ENCODE measurements around the gene GALNS. TPM values are rescaled to one million over a fixed set of nuclear protein-coding genes. Genes with fewer than 3 reads are reported as not detected.

GALNS gene
- total and polyA plus RNA-seq, 2 of the 13 experiments (the other 11 are each of a cell fraction or from before 2014, with no cell fraction given) = 9.2 to 9.8 TPM

GRCh38 chr16:88793251-88793954 is 63.3 kb downstream of the GALNS start (continued):
- TF ChIP-seq ZNF687 (CRISPR knock-in tag; IDR thresholded peaks at IDR 0.05) (peak; percentile 76), POLR2AphosphoS5 (IDR thresholded peaks at IDR 0.05; ENCODE audit: low read depth, low read length) (0 out of 2 replicates have a peak, but pooled peaks have one; percentile 24), ZKSCAN8 (CRISPR knock-in tag; IDR thresholded peaks at IDR 0.05; ENCODE audit: borderline replicate concordance) (no peak), ZFX (CRISPR knock-in tag; IDR thresholded peaks at IDR 0.05; ENCODE audit: low read depth) (peak; percentile 32; the same call in 1 of the 2 replicates), ZFP82 (CRISPR knock-in tag; IDR thresholded peaks at IDR 0.05; ENCODE audit: borderline replicate concordance) (peak; percentile 78; the same call in 1 of the 2 replicates), ZMYM4 (CRISPR knock-in tag; IDR thresholded peaks at IDR 0.05) (peak; percentile 54; the same call in 1 of the 2 replicates), PHF21A (CRISPR knock-in tag; IDR thresholded peaks at IDR 0.05) (peak; percentile 72; the same call in 1 of the 2 replicates), ERF (CRISPR knock-in tag; IDR thresholded peaks at IDR 0.05) (peak; percentile 49; the same call in 1 of the 2 replicates), BCL3 (CRISPR knock-in tag; IDR thresholded peaks at IDR 0.05) (peak; percentile 43; the same call in 1 of the 2 replicates), EZH2 (conservative IDR thresholded peaks at IDR 0.05; ENCODE audit: low read depth, low read length) (no peak), ZNF281 (CRISPR knock-in tag; IDR thresholded peaks at IDR 0.05; ENCODE audit: borderline replicate concordance) (no peak), HNF1B (CRISPR knock-in tag; IDR thresholded peaks at IDR 0.05) (0 out of 2 replicates have a peak, but pooled peaks have one; percentile 22), JUND (CRISPR knock-in tag; IDR thresholded peaks at IDR 0.05) (no peak), SMARCC2 (IDR thresholded peaks at IDR 0.05) (no peak), KMT2B (CRISPR knock-in tag; IDR thresholded peaks at IDR 0.05) (0 out of 2 replicates have a peak, but pooled peaks have one; percentile 26), MLLT10 (CRISPR knock-in tag; IDR thresholded peaks at IDR 0.05) (no peak), XRCC5 (optimal IDR thresholded peaks at IDR 0.05; ENCODE audit: low read length) (peak; percentile 15), ZNF816 (CRISPR knock-in tag; IDR thresholded peaks at IDR 0.05; ENCODE audit: borderline replicate concordance) (no peak), KDM6A (CRISPR knock-in tag; IDR thresholded peaks at IDR 0.05; ENCODE audit: low read depth) (peak; percentile 56; the same call in 1 of the 2 replicates), NR1H2 (CRISPR knock-in tag; IDR thresholded peaks at IDR 0.05; ENCODE audit: borderline replicate concordance, low read depth) (no peak)
